ENCODE results near the gene MPZL1. TPM values are rescaled to one million over a fixed set of nuclear protein-coding genes. Genes with fewer than 3 reads are reported as not detected.

The MPZL1 gene
- total RNA-seq, 1 donor from 2014 or later = 85.2 TPM

- ATAC-seq (peak; percentile 78), DNase-seq (no peak)
- peaks cover 22% of the 10 kb centered on the region for H3K36me3 ChIP-seq
- no peaks in the 10 kb centered on the region for H3K27me3 ChIP-seq
- H3K4me3 ChIP-seq = no peak overlapping the region
- no peak overlapping the region for H3K27ac ChIP-seq
- TF ChIP-seq, protein P1, sequence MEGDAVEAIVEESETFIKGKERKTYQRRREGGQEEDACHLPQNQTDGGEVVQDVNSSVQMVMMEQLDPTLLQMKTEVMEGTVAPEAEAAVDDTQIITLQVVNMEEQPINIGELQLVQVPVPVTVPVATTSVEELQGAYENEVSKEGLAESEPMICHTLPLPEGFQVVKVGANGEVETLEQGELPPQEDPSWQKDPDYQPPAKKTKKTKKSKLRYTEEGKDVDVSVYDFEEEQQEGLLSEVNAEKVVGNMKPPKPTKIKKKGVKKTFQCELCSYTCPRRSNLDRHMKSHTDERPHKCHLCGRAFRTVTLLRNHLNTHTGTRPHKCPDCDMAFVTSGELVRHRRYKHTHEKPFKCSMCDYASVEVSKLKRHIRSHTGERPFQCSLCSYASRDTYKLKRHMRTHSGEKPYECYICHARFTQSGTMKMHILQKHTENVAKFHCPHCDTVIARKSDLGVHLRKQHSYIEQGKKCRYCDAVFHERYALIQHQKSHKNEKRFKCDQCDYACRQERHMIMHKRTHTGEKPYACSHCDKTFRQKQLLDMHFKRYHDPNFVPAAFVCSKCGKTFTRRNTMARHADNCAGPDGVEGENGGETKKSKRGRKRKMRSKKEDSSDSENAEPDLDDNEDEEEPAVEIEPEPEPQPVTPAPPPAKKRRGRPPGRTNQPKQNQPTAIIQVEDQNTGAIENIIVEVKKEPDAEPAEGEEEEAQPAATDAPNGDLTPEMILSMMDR (IDR thresholded peaks at IDR 0.05) = peak; percentile 94
- H3K4me1 ChIP-seq = peaks cover 7% of the 10 kb centered on the region
- H3K9me3 ChIP-seq = no peaks in the 10 kb centered on the region
- intact Hi-C loops (cut with DNase I) = loop anchor here (5.0 kb wide), 1 partner anchor 86 kb away; no protein-coding TSS in a partner anchor
Measured at GRCh38 chr1:167687919-167688519, 33.8 kb upstream of the MPZL1 start.

GRCh38 chr1:167689567-167689920, 32.2 kb upstream of the MPZL1 start:
- no peak overlapping the region for H3K27ac ChIP-seq
- DNase-seq (no peak), ATAC-seq (no peak)
- intact Hi-C loops (cut with DNase I) = loop anchor here (5.0 kb wide), 1 partner anchor 87 kb away; no protein-coding TSS in a partner anchor
- H3K27me3 ChIP-seq = no peaks in the 10 kb centered on the region
- H3K4me1 ChIP-seq = peaks cover 7% of the 10 kb centered on the region
- TF ChIP-seq, protein P1 (IDR thresholded peaks at IDR 0.05) = no peak
- no peaks in the 10 kb centered on the region for H3K9me3 ChIP-seq
- H3K36me3 ChIP-seq = peaks cover 32% of the 10 kb centered on the region
- no peak overlapping the region for H3K4me3 ChIP-seq

DNA sequence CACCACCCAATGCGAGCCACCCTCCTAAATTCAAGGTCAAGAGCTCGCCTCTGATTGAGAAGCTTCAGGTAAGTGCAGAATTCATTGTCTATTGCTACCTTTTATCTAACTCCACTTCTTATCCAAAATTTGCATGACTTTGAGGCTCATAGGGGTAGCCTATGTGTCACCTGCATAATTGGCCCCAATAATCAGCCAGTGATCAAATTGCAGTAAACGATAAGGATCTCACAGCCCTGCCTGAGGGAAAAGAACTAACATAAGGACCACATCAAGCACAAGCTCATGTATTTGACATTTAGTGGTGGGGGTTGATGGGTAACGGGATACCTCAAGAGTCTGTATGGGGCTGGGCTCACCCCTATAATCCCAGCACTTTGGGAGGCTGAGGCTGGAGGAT, 31.7 kb upstream of the MPZL1 start:
- no peak overlapping the region for H3K4me3 ChIP-seq
- H3K36me3 ChIP-seq = peaks cover 32% of the 10 kb centered on the region
- ATAC-seq = no peak
- H3K27me3 ChIP-seq = no peaks in the 10 kb centered on the region
- intact Hi-C loops (cut with DNase I) = no loop called here
- TF ChIP-seq, protein P1 (IDR thresholded peaks at IDR 0.05) = no peak
- DNase-seq = no peak
- H3K9me3 ChIP-seq = no peaks in the 10 kb centered on the region
- H3K27ac ChIP-seq = no peak overlapping the region
- peaks cover 7% of the 10 kb centered on the region for H3K4me1 ChIP-seq

DNA sequence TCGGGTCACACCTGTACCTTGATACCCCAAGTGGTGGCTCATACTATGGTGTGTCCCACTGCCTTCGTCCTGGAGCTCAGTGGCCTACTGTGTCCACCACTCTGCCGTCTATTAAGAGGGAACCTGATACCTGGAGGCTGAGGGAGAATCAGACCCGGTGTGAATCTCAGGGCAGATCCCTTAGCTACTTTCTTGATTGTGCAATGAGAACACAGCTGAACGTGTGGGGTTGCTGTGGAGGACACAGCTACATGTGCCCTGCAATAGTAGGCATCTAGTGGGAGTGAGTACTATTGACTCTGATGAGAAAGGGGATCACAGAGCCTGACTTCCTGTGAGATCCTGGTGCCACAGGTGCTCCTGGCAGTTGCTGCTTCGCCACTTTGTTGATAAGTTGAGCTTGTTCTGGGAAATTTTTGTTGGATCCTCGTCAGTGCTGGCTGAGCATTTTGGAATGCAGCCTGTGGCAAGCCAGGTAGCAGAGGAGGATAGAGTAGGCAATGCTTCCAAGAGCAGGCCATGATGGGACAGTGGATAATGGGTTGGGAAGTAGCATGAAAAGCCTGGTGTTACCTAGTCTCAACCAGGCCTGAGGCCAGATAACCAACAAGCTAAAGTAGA, 28.2 kb upstream of the MPZL1 start:
- ATAC-seq = no peak
- H3K36me3 ChIP-seq = peaks cover 50% of the 10 kb centered on the region
- intact Hi-C loops (cut with DNase I) = no loop called here
- H3K4me1 ChIP-seq = peaks cover 8% of the 10 kb centered on the region
- no peaks in the 10 kb centered on the region for H3K9me3 ChIP-seq
- DNase-seq = no peak
- TF ChIP-seq, protein P1 (IDR thresholded peaks at IDR 0.05) = no peak
- no peak overlapping the region for H3K27ac ChIP-seq
- no peaks in the 10 kb centered on the region for H3K27me3 ChIP-seq
- no peak overlapping the region for H3K4me3 ChIP-seq

GRCh38 chr1:167694691-167695090, 27.1 kb upstream of the MPZL1 start:
- intact Hi-C loops (cut with DNase I) = no loop called here
- Histone ChIP-seq H3K4me3 (no peak overlapping the region), H3K4me1 (peaks cover 8% of the 10 kb centered on the region), H3K36me3 (peaks cover 56% of the 10 kb centered on the region), H3K27ac (no peak overlapping the region), H3K27me3 (no peaks in the 10 kb centered on the region), H3K9me3 (no peaks in the 10 kb centered on the region)
- TF ChIP-seq, protein P1 (IDR thresholded peaks at IDR 0.05) = no peak
- DNase-seq (no peak), ATAC-seq (no peak)

All from upper lobe of right lung (tissue), 1 donor.